Natural killer cell treated with Interleukin-12 subunit alpha and Interleukin-12 subunit beta and Interleukin-15 and Interleukin-18, amount 100 ng/mL, for 72 hours (primary cell): ENCODE data around the gene NEMP1. TPM values are rescaled to one million over a fixed set of nuclear protein-coding genes. Genes with fewer than 3 reads are reported as not detected.
A peak's percentile ranks its signal among the peaks of the same experiment; 100 is the strongest.
"Not testable (repeated sequence)": the region's sequence is repeated elsewhere in the genome, so short reads cannot be mapped to it uniquely, and the experiment has no call there.

Source experiments
- ATAC-seq, 2 donors: fragments of 150-1000 bp; cut with Tn5 transposase in 1 of 2; sonication (Bioruptor Pico), chemical (Tn5 transposase) in 1 of 2; 2 replicates each; pipeline ENCODE4 v1.10.0; 2021
- DNase-seq: peaks from one replicate; pipeline ENCODE4 v3.0.0; 2022; ENCODE audit warnings: low spot score
- H3K27ac Mint-ChIP-seq, 2 donors: 1 replicate in 1 of 2; 2 replicates in 1 of 2; pipeline ENCODE4 v1.8.0; 2022; ENCODE audit warnings: mixed read lengths in 2 of 2, mild to moderate bottlenecking in 1 of 2, moderate library complexity in 1 of 2
- H3K27me3 Mint-ChIP-seq, 2 donors: 1 replicate in 1 of 2; 2 replicates in 1 of 2; pipeline ENCODE4 v1.8.0; 2022; ENCODE audit warnings: mixed read lengths in 2 of 2
- H3K36me3 Mint-ChIP-seq: one replicate; pipeline ENCODE4 v1.8.0; 2022; ENCODE audit warnings: mixed read lengths
- H3K4me1 Mint-ChIP-seq, 2 donors: 1 replicate in 1 of 2; 2 replicates in 1 of 2; pipeline ENCODE4 v1.8.0; 2022; ENCODE audit warnings: low read depth in 2 of 2, mixed read lengths in 2 of 2, mild to moderate bottlenecking in 1 of 2
- H3K4me3 Mint-ChIP-seq: one replicate; pipeline ENCODE4 v1.8.0; 2022; ENCODE audit warnings: mixed read lengths
- H3K9me3 Mint-ChIP-seq: 2 replicates; pipeline ENCODE4 v1.8.0; 2022; ENCODE audit warnings: mixed read lengths
- total RNA-seq, 2 donors: library from RNA; stranded (reverse); gene quantifications; one replicate each; pipeline ENCODE4 v1.2.3, GENCODE V29; 2022

NEMP1 gene, protein sequence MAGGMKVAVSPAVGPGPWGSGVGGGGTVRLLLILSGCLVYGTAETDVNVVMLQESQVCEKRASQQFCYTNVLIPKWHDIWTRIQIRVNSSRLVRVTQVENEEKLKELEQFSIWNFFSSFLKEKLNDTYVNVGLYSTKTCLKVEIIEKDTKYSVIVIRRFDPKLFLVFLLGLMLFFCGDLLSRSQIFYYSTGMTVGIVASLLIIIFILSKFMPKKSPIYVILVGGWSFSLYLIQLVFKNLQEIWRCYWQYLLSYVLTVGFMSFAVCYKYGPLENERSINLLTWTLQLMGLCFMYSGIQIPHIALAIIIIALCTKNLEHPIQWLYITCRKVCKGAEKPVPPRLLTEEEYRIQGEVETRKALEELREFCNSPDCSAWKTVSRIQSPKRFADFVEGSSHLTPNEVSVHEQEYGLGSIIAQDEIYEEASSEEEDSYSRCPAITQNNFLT
- 10 to 100 TPM; 25.5 to 34.1 TPM for total RNA-seq

DNA sequence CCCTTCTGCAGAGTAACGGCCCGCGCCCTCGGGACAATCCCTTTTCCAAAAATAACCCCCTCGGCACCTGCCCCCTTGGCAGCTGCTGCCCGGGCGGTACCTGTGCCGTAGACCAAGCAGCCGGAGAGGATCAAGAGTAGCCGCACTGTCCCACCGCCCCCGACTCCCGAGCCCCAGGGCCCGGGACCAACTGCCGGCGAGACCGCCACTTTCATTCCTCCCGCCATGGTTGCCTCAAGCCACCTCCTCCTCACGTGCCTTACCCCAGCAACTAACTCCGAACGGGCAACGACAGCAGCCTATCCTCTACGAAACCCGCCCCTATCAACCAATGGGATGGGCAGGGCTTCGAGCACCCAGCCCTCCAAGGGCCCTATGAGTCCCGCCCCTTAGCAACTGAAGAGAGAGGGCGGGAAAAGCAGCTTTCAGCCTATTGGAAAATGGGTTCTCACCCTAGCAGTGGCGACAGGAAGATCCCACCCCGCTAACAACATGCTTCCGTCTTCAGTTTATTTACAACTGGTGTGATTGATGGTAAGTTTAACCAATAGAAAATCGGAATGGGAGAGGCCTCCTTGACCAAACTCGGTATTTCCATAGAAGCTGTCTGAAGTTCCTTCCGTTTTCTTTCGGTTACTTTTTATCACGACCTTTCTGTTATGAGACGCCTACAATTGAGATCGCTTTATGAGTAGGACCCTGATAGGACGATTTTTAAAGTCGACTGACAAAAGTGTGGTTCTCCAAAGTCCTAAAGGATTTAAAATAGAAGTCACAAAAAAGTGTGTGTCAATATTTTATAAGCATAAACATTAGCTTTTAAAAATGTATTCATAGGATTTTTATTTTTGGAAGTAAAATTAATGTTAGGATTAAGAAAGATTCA, at the start of gene NEMP1:
NEMP1 (minus strand) TSS at position 273 of the 886 bp plus-strand sequence; CDS start at position 227, 46 bp downstream.
- peak; percentile 98 for DNase-seq
- H3K4me1 Mint-ChIP-seq = peaks cover 0 to 9% of the 10 kb centered on the region in 2 donors
- H3K27me3 Mint-ChIP-seq = no peaks in the 10 kb centered on the region
- peak; percentile 99 for ATAC-seq
- H3K9me3 Mint-ChIP-seq = no peaks in the 10 kb centered on the region
- H3K27ac Mint-ChIP-seq = peak within 1 kb of the TSS; percentile 97 to 99
- peak within 1 kb of the TSS; percentile 99 for H3K4me3 Mint-ChIP-seq
- H3K36me3 Mint-ChIP-seq = no peaks in the 10 kb centered on the region

DNA sequence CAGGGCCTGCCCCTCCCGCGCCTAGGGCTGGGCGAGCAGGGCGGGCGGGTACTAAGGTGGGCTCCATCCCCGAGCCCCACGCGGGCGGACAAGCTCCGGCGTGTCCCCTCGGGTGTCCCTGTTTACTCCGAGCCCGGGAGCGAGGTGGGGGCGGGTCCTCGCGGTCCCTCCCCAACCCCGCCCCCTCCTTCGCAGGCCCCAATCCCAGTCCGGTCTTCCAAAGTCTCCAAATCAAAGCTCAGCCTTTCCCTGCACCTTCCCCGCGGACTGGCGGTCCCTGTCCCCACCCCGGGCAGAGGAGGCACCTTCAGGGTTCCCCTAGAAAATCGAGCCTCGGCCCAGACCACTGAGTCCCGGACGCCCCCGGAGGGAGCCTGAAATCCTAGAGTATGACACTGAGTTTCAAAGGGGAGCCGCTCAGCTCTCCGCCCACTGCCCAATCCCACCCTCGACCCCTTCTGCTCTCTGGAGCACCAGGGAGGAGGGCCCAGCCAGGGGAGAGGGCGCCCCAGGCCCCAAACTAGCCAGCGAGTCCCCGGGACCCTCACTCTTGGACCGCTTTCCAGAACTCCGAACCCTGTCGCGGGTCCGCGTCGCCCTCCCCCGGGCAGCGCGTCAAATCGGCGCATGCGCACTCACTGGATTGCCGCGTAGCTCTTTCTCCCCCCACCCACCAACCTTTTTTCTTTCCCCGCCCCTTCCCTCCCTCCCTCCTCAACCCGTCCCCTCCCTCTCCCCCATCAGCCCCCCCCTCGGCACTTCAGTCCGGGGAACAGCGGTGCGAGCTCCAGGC, 49.3 kb upstream of the NEMP1 start, which contains the start of gene LRP1:
LRP1 (plus strand) TSS at position 758 of the 793 bp plus-strand sequence. CDS start 482 bp downstream, outside the sequence.
- peaks cover 6 to 7% of the 10 kb centered on the region in 2 donors for H3K4me1 Mint-ChIP-seq
- H3K27ac Mint-ChIP-seq = peak within 1 kb of the TSS in 1 of 2 donors; percentile 47
- DNase-seq = peak; percentile 63
- peaks cover 6% of the 10 kb centered on the region for H3K36me3 Mint-ChIP-seq
- H3K9me3 Mint-ChIP-seq = no peaks in the 10 kb centered on the region
- peak within 1 kb of the TSS; percentile 77 for H3K4me3 Mint-ChIP-seq
- peak; percentile 67 to 76 for ATAC-seq
- peaks cover 22 to 37% of the 10 kb centered on the region in 2 donors for H3K27me3 Mint-ChIP-seq

DNA sequence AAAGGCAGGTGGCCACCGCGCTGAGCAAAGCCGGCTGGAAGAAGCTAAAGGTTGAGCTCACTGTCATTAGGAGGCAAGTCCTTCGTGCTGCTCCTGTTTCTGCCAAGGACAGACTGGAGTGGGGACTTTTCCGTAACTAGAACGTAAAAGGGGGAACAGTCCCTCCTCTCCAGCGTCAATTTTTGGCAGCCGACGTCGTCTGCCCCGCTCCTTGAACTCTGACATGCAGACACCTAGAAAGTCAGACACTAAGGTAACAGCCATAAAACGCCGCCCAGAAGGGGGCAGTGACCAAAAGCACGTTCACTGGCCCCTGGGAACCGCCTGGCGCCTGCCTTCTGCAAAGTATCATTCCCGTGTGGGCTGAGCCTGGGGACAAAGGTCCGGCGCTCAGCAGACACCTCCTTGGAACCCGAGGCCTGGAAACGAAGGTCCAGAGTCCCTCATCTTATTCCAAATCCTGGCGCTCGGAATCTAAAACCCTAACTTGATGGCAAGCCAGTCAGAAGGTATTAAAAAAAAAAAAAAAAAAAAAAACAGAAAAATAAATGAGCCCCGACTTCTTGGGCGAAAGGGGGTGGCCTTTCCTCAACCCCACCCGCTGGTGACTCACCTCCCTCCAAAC, 48.6 kb upstream of the NEMP1 start:
- peaks cover 22 to 37% of the 10 kb centered on the region in 2 donors for H3K27me3 Mint-ChIP-seq
- H3K27ac Mint-ChIP-seq = peak overlapping the region in 1 of 2 donors; percentile 47
- ATAC-seq (no peak), DNase-seq (peak; percentile 55)
- peaks cover 6% of the 10 kb centered on the region for H3K36me3 Mint-ChIP-seq
- H3K4me1 Mint-ChIP-seq = peaks cover 6 to 7% of the 10 kb centered on the region in 2 donors
- no peaks in the 10 kb centered on the region for H3K9me3 Mint-ChIP-seq
- peak overlapping the region; percentile 77 for H3K4me3 Mint-ChIP-seq

DNA sequence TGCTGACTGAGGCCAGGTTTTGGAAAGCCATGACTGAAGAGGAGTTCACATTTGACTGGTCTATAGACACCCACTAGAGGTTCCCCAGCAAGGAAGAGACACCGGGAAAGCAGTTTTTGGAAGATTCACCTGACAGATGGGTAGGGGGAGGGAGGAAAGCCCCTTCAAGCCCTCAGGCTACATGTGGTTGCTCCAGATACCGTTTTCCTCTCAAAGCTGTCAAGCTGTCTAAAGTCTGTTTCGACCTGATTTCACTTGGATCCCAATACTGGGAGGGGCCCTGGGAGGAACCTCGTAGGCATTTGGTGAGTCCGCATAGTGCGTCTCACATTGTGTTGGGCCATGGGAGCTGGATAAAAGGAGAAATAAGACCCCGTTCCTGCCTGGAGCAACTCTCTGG, 48.0 kb upstream of the NEMP1 start:
- H3K9me3 Mint-ChIP-seq = no peaks in the 10 kb centered on the region
- H3K27ac Mint-ChIP-seq = no peak overlapping the region
- peaks cover 6 to 7% of the 10 kb centered on the region in 2 donors for H3K4me1 Mint-ChIP-seq
- H3K4me3 Mint-ChIP-seq = peak overlapping the region; percentile 77
- DNase-seq = peak; percentile 23
- H3K36me3 Mint-ChIP-seq = peaks cover 6% of the 10 kb centered on the region
- H3K27me3 Mint-ChIP-seq = peaks cover 18 to 33% of the 10 kb centered on the region in 2 donors
- no peak for ATAC-seq

DNA sequence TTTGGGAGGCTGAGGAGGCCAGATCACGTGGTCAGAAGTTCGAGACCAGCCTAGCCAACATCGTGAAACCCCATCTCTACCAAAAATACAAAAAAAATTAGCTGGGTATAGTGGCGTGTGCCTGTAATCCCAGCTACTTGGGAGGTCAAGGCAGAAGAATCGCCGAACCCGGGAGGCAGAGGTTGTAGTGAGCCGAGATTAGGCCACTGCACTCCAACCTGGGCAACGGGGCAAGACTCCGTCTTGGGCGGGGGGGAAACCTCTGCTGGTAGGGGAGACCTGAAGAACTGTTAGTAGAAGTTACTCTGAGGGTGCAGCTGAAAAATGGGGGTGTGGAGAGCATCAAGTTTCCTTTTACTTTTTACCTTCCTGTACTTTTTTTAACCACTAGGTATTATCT, 47.5 kb upstream of the NEMP1 start:
- DNase-seq (peak; percentile 31), ATAC-seq (no peak)
- H3K27me3 Mint-ChIP-seq = peaks cover 15 to 28% of the 10 kb centered on the region in 2 donors
- peaks cover 6 to 7% of the 10 kb centered on the region in 2 donors for H3K4me1 Mint-ChIP-seq
- peaks cover 6% of the 10 kb centered on the region for H3K36me3 Mint-ChIP-seq
- H3K9me3 Mint-ChIP-seq = no peaks in the 10 kb centered on the region
- H3K27ac Mint-ChIP-seq = no peak overlapping the region
- no peak overlapping the region for H3K4me3 Mint-ChIP-seq

DNA sequence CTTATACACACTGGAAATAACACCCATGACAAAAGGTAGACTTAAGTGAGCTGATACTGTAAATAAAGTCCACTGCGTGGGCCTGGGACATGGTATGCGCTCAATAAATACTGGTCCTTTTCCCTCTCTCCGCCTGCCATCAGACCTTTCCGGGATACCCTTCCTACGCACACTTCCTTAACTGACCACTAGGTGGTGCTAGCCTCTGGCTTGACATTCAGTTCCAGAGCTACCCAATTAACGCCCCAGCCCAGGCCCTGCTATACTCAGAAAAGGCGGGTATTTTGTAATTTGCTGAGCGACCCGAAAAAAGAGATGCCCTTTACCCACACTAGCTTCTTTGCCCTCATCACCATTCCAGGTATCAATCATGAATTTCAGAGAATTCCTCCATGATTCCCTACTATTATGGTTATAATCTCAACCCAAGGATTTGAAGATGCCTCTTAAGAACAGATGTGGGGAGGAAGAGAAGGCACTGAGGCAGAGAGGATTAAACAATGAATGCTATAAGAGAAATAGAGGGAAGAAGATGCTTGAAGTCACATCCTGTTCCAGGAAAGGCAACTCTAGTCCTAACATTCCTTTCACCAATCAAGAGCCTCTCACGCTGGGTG, 45.8 kb upstream of the NEMP1 start:
- Mint-ChIP-seq H3K9me3 (no peaks in the 10 kb centered on the region), H3K4me3 (no peak overlapping the region), H3K27ac (no peak overlapping the region), H3K4me1 (peaks cover 6 to 7% of the 10 kb centered on the region in 2 donors), H3K36me3 (peaks cover 6% of the 10 kb centered on the region), H3K27me3 (peaks cover 9 to 12% of the 10 kb centered on the region in 2 donors)
- ATAC-seq (peak; percentile 79 to 81), DNase-seq (peak; percentile 81)

DNA sequence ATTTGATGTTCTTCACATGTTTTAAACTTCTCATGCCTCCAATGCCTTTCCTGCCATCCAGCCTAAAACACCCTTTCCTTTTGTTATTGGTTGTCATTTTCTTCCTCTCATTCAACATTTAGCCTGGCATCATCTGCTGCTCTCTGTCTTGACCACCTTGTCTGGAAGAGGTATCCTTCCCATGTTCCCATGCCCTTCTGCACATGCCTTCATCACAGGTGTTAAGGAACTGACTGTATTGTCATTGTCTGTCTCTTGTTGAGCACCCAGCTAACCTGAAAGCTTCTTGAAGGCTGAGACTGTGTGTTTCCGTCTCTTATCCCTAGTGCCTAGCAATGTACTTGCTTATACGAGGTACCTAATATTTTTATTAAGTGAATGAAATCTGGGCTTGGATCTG, 45.2 kb upstream of the NEMP1 start:
- DNase-seq (no peak), ATAC-seq (no peak)
- Mint-ChIP-seq H3K27me3 (peaks cover 9 to 12% of the 10 kb centered on the region in 2 donors), H3K36me3 (peaks cover 6% of the 10 kb centered on the region), H3K27ac (no peak overlapping the region), H3K4me1 (peaks cover 6 to 7% of the 10 kb centered on the region in 2 donors), H3K4me3 (no peak overlapping the region), H3K9me3 (no peaks in the 10 kb centered on the region)

DNA sequence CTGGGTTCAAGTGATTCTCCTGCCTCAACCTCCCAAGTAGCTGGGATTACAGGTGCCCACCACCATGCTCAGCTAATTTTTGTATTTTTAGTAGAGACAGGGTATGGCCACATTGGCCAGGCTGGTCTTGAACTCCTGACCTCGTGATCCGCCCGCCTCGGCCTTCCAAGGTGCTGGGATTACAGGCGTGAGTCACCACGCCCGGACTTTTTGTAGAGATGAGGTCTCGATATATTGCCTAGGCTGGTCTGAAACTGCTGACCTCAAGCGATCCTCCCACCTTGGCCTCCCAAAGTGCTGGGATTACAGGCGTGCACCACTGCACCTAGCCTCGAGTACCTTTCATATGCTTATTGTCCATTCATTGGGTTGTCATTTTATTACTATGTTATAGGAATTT, 42.1 kb upstream of the NEMP1 start:
- not testable (repeated sequence) for H3K36me3 Mint-ChIP-seq, H3K9me3 Mint-ChIP-seq, DNase-seq, H3K4me3 Mint-ChIP-seq, H3K27ac Mint-ChIP-seq, H3K4me1 Mint-ChIP-seq, ATAC-seq
- peaks cover 9 to 12% of the 10 kb centered on the region in 2 donors for H3K27me3 Mint-ChIP-seq

DNA sequence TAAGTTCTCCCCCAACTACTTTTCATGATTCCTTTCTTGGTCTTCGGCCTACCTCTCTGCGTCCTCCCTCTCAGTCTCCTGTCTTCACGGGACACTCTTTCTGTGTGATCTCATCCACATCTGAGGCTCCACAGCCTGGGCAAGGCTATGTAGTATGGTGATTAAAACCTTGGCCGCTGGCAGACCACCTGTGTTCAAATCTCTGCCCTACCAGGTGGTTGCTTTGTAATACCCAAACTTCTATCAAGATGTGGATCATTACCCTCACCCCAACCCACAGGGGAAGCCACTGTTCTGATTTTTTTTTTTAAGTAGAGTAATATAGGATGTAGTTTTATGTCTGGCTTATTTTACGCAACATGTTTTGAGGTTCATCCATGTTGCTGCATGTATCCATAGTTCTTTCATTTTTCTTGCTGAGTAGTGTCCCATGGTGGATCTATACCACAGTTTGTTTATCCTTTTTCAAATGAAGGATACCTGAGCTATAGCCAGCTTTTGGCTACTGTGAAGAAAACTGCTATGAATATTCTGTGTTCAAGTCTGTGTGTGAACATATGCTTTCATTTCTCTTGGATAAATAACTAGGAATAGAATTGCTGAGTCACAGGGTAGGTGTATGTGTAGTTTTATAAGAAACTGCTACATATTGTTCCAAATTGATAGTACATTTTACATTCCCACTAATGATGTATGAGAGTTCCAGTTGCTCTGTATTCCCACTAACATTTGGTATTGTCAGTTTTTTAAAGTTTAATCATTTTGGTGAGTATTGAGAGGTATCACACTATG, 40.9 kb upstream of the NEMP1 start:
- no peaks in the 10 kb centered on the region for H3K9me3 Mint-ChIP-seq
- peaks cover 6% of the 10 kb centered on the region for H3K36me3 Mint-ChIP-seq
- H3K27me3 Mint-ChIP-seq = peaks cover 6 to 11% of the 10 kb centered on the region in 2 donors
- no peak for DNase-seq
- ATAC-seq = no peak
- H3K4me1 Mint-ChIP-seq = peaks cover 4 to 6% of the 10 kb centered on the region in 2 donors
- no peak overlapping the region for H3K27ac Mint-ChIP-seq
- H3K4me3 Mint-ChIP-seq = no peak overlapping the region

DNA sequence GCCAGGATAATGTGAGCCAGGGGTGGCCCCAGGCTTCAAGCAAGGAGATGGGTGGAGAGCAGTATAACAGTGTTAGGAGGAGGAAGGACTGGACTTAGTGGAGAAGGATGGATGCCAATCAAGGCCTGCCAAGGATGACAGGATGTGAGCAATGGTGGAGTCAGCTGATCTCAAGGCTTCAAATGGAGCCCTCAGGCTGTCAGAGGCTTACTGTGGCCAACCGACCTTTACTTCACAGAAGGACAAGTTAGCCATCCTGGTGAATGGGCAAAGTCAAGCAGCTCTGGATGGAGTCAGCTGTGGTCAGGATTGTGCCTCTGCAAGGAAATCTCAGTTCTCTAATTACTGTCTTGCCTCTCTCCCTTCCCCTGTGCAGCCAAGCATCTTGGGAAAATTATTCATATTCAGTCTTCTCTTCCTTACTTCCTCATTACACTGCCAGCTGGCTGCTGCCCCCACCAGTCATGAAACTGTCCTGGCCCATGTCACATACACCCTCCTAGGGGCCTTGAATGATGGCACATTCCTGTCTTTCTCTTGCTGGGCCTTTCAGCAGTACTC, 40.2 kb upstream of the NEMP1 start:
- Mint-ChIP-seq H3K27me3 (peaks cover 2 to 4% of the 10 kb centered on the region in 2 donors), H3K36me3 (peaks cover under 1% of the 10 kb centered on the region), H3K4me3 (no peak overlapping the region), H3K9me3 (no peaks in the 10 kb centered on the region), H3K4me1 (no peaks in the 10 kb centered on the region), H3K27ac (no peak overlapping the region)
- peak; percentile 38 to 55 for ATAC-seq
- no peak for DNase-seq

DNA sequence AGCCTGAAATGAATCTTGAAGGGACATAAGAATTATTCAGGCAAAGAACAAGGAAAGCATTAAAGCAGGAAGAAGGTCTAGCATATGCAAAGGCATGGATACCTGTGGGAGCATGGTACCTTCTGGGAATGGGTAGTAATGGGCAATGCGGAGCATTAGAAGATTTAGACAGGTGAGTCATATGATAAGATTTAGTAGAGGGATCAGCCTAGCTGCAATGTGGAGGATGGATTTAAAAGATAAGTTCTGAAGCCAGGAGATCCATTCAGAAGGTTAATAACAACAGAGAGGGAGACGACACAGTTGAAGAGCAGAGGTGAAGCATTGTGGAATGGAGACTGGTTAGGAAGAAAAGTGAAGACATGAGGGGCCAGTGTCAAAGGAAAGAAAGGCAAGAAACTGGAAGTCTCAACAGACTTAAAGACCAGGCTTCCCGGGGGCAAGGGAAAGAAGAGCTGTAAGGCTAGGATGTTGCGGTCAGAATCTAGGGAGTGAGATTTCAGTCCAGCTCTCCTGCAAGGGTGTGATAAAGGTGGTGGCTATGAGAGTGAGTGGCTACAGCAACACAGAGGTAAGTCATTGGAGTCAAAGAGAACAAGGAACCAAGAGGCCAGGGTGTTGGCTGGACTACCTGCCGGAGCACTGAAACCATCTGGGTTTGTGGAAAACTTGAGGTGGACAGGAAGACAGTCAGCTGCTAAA, 38.1 kb upstream of the NEMP1 start:
- Mint-ChIP-seq H3K9me3 (no peaks in the 10 kb centered on the region), H3K4me1 (peaks cover 13% of the 10 kb centered on the region in 2 donors), H3K27me3 (peaks cover 0 to 2% of the 10 kb centered on the region in 2 donors), H3K36me3 (no peaks in the 10 kb centered on the region), H3K4me3 (no peak overlapping the region), H3K27ac (no peak overlapping the region)
- ATAC-seq (no peak), DNase-seq (no peak)
